ENCODE data around the gene PAK5. TPM values are rescaled to one million over a fixed set of nuclear protein-coding genes. Genes with fewer than 3 reads are reported as not detected.

The PAK5 gene
- total RNA-seq, 1 donor from 2014 or later = 12.5 TPM

GRCh38 chr20:9789131-9789530, 49.7 kb downstream of the PAK5 start:
- DNase-seq (ENCODE audit: low spot score) = no peak

GRCh38 chr20:9775176-9775575, 63.7 kb downstream of the PAK5 start:
- DNase-seq (ENCODE audit: low spot score) = no peak

DNA sequence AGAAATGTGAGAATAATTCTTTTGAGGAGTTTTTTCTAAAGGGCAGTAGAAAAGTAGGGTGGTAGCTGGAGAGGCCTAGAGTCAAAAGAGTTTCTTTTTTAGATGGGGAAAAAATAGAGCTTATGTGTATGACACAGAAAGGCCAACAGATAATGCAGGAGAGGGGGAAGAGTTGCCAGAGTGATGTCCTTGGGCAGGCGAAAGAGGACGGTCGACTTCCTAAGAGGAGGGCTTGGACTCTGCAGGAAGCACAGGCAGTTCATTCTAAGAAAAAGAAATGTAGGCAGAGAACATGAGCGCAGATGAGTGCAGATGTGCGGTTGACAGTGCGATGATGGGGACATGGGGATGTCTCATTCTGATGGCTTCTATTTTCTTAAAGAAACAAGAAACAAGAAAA, 68.9 kb downstream of the PAK5 start:
- no peak for DNase-seq (ENCODE audit: low spot score)

GRCh38 chr20:9761476-9761875, 77.4 kb downstream of the PAK5 start:
- DNase-seq (ENCODE audit: low spot score) = no peak

DNA sequence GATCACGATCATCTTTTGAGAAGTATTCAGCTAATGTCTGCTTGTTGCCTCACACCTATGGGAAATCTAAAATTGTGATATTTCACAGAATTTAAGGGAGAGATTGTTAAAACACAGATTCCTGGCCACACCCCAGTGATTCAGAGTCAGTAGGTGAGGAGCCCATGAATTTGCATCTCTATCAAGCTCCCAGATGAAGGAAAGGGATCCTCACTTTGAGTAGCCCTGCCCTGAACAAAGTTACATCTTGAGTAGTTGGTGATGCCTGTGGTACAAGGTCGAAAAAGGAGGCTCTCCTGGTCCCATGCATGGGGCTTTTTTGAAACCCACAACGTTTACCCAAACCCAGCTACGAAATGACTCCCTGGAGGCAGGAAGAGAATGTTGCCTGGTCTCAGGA, 79.5 kb downstream of the PAK5 start:
- no peak for DNase-seq (ENCODE audit: low spot score)

DNA sequence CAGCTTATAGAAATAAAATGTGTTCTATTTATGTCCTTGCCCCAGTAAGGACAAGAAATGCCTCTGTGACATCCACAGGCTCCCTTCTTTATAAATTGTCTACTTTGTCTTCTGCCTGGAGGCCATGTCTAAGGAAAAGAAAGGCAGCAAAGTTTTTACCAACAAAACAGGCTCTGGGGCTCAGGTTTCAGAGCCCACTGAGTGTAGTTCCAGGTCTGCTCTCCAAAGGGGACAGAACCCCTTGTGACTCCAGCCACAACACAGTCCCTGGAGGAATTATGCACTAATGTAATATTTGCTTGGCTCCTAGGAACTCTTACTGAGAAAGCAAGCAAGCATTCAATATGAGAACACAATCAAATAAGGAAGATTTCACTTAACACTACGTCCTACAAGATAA, 80.1 kb downstream of the PAK5 start:
- no peak for DNase-seq (ENCODE audit: low spot score)

DNA sequence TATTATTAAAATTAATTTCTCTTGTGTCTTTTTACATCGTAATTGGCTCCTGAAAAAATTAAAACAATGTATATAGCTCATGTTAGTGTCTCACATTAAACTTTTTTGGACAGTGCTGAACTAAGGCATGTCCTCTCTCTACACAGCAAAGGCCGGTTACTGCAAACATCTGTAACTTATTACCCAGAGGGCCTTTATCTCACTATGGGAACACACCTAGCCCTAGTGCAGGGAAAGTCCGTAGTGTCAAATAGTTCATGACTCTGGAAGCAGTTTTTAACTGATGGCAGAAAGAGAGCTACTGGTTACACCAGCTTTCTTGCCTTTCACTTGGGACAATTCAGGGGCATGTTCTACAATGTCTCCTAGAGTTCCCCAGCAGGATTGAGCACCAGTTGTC, 82.2 kb downstream of the PAK5 start:
- DNase-seq (ENCODE audit: low spot score) = peak; percentile 13

DNA sequence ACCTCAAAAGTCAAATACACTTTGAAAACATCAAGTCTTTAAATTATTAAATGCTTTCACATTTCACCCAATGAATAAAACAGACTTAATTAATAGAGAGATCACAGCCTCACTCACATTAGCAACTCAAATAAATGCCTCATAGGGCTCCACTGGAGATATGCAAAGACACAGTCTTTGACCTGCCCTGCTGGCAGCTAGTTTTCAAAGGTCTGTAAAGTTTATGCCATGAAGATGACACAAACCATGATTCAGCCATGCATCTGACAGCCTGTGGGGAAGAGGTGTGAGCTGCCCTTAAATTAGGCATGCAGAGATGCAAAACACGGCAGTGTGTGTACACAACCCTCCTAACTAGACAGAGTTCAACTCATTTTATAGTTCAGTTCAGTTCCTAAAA, 83.6 kb downstream of the PAK5 start:
- no peak for DNase-seq (ENCODE audit: low spot score)

DNA sequence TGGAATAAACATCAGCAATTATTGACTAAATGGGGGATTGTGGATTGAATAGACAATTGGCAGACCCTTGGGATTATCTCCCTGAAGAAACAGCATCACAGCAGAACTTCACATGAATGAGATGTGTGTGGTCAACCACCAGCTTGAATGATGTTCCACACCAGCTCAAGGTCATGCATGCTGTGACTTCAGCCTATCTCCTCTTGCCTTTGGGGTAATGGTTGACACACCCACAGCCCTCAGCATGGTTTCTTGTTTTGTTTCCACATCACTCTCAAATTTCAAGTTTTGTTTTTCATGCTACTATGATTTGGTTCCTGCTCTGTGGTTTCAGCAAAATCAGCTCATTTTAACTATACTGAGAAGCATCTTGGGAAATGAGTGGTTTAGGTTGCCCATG, 94.3 kb downstream of the PAK5 start:
- DNase-seq (ENCODE audit: low spot score) = no peak

DNA sequence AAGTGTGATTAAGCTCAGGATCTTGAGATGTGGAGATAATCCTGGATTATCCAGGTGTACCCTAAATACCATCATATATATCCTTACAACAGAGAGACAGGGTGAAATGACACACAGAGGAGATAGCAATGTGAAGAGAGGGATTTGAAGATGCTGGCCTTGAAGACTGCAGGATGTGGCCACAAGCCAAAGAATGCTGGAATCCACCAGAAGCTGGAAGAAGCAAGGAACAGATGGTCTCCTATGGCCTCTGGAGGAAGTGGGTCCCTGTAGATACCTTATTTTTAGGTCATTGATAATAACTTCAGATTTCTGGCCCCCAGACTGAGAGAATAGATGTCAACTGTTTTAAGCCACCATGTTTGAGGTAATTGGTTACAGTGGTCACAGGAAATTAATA, 95.0 kb downstream of the PAK5 start:
- no peak for DNase-seq (ENCODE audit: low spot score)

DNA sequence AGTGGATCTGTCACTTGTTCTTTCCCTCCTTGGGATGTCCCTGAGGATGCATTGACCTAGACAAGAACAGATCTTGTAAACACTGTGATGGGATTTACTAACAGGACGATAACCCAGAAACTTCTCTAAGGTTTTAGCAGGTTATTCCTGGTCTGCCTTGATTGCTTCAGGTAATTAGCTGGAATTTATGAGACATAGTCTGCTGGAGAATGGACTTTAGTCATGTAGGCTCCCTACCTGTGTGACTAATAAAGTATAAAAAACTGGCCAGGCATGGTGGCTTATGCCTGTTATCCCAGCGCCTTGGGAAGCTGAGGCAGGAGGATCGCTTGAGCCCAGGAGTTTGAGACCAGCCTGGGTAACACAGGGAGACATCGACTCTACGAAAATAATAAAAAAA, 96.1 kb downstream of the PAK5 start:
- DNase-seq (ENCODE audit: low spot score) = no peak

DNA sequence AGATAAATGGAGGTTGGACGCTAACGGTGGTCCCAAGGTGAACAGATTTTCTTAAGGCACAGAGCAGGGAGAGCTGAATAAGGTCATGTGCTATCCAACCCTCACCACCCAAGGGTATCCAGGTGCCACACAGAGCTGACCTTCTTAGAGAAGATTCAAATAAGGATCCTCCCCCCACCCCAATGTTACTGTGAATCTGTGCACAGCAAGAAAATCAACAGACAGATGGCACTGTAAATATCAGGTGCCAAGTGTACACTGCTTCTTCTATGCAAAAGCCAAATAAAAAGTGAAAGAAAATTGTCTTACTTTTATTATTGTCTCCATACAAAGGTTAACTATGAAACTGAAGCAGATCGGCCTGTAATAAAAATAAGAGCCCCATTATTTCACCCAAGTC, 96.9 kb downstream of the PAK5 start:
- DNase-seq (ENCODE audit: low spot score) = no peak

DNA sequence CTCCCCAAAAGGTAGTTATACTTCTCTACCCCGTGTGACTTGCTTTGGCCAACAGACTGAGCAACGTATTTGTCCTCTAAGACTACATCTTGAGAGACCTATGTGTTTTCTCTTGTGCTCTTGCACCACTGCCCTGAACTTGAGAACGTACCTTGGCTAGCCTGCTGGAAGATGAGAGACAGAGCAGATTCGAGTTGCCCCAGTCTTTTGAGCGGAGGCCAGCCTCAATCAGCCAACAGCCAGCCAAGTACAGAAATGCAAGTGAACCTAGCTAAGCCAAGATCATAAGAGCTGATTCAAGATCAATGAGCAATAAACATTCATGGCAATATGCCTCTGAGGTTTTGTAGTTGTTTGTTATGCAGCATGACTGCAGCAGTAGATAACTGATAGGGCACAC, 98.4 kb downstream of the PAK5 start:
- DNase-seq (ENCODE audit: low spot score) = no peak

- DNase-seq (ENCODE audit: low spot score) = no peak
Measured at GRCh38 chr20:9739991-9740390, 98.9 kb downstream of the PAK5 start.

DNA sequence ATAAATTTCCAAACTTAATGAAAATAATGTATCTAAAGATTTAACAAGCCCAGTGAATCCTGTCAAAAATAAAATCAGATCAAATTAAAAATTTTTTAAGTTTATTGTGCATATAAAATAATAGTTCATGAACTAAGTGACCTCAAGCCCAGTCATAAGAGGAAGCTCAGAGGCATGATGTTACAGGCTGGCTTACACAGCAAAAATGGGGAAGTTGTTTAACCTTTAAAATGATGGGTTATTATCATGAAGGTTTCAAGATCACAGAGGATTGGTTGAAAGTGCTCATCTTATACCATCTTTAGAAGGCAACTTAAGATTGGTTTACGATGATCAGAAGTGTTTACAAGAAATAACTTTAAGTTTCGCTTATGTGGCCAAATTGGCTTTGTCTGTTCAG, 102.5 kb downstream of the PAK5 start:
- no peak for DNase-seq (ENCODE audit: low spot score)

DNA sequence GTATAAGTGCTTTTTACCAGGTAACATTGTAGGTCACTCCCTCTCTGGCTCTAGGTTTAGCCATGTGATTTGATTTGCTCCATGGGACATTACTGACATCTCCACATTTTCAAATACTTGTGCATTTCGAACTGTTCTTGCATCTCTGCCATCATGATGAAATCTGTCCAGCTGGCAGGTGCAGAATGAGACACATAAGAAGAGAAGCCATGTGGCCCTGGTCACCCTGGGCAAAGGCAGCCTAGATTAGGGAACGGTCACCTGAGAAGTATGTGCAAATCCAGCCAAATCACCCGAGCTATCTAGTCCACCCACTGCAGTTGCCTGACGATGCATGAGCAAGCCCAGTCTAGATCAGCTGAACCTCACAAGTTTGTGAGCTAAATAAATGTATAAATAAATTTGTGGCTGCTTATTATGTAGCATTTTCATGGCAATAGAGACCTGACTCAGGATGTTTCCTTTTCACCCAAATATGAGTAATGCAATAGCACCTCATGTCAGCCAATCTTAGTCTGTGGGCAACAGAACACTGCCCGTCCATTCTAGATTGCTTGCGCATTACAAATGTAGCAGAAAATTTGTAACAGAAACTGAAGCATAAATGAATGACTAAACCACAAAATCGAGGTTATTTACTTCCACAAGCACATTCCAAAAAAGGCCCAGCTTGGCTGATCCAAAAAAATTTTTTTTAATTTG, 115.2 kb downstream of the PAK5 start:
- no peak for DNase-seq (ENCODE audit: low spot score)

GRCh38 chr20:9711872-9712271, 127.0 kb downstream of the PAK5 start:
- DNase-seq (ENCODE audit: low spot score) = no peak

GRCh38 chr20:9710685-9711084, 128.2 kb downstream of the PAK5 start:
- DNase-seq (ENCODE audit: low spot score) = no peak

DNA sequence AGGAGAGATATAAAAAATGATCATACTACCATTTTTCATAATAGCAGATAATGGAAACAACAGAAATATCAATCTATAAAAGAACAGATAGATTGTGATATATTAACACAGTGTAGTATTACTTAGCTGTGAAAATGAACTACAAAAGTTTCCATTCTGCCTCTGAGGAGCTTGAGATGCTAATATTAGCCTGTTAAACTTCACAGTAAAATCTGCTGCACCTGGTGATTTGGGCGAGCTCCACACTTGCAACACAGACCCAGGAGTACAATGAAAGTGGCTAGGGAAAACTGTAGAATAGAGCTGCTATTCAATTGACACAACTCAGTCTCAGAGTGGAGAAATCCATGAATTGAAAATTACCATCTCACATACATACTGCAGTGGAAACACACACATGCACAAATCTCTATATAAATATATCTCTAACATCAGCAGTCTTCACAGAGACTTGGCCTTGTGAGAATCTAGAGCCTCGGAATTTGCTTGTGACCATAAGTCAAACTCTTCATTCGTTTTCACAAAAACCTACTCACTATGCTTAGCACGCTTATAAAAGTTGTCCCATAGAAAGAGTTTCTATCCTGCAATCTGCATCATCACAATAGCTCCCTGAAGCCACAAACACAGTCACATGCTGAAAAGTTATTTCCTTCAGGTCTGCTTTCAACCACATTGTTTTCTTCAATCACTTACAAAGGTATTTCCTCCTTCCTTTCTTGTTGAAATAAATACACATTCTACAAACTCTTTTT, 133.0 kb downstream of the PAK5 start:
- no peak for DNase-seq (ENCODE audit: low spot score)

- no peak for DNase-seq (ENCODE audit: low spot score)
Measured at GRCh38 chr20:9699181-9699580, 139.7 kb downstream of the PAK5 start.

DNA sequence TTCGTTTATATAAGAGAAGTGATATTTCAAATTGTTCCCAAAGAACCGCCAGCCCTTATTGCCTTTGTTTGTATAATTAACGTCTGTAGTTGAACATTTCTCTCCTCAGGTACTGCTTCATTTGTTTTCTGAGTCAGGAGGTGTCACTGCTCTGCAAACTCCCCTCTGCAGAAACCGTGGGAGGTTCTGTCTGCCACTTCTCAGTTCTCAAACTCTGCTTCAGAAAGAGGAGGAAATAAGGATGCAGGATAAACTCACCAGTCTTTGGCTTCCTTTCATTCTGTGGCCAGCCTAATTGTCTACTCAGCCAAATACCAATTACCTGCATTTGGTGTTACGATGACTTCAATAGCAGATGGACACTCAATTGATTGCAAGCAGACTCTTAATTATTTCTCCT, 149.8 kb downstream of the PAK5 start:
- DNase-seq (ENCODE audit: low spot score) = no peak

DNA sequence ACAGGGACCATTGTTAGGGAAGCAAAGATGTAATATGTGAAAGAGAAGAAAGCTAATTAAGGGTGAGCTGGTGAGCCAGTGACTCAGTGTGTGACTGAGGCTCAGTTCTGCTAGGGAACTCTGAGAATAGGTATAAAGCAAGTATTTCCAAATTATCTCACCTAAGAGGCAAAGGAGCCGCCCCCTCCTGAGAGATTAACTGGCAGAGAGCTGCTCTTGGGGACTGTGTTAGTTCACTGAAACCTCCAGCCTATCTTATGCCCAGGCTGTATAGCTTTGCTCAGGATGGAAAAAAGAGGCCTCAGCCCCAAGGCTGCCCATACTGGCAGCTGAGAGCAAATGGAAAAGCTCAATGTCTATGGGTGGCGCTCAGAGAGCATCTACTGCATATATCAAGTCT, 152.0 kb downstream of the PAK5 start:
- no peak for DNase-seq (ENCODE audit: low spot score)

DNA sequence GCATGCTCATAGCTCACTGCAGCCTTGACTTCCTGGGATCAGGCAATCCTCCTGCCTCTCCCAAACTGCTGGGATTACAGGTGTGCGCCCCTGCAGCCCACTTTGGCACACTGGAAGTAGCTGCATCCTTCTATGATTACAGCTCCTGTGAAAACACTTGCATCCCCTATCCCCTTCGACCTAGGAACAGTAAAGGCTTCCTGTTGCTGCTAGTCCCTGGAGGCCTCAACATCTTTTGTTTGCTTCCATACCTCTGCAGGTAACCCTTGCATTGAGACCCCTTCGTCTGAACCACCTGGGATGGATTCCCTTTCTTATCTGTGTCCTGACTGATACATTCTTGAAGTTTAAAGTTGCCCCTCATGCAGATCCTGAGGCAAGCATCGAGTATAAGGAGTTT, 152.4 kb downstream of the PAK5 start:
- DNase-seq (ENCODE audit: low spot score) = no peak

GRCh38 chr20:9686001-9686400, 152.9 kb downstream of the PAK5 start:
- no peak for DNase-seq (ENCODE audit: low spot score)

Measured in mucosa of gallbladder (tissue), 1 donor.